Adrenal gland (tissue), 5 donors: ENCODE measurements around the gene PFAS.

Source experiments
- CTCF ChIP-seq, 6 experiments: fragments of 450-650 bp in 4 of 6; fragments of 200-600 bp in 2 of 6; sonication (generic) in 1 of 6; IDR thresholded peaks; 1 replicate in 5 of 6; 2 replicates in 1 of 6; pipeline versions ENCODE4 v1.5.1 to v1.8.0; 2016 to 2021; ENCODE audit warnings: antibody characterized with exemption in 6 of 6, mild to moderate bottlenecking in 2 of 6, moderate library complexity in 1 of 6
- POLR2A ChIP-seq, 2 donors: fragments of 450-650 bp; IDR thresholded peaks; one replicate each; pipeline ENCODE4 v1.6.1; 2017; ENCODE audit warnings: antibody characterized with exemption in 2 of 2, mild to moderate bottlenecking in 2 of 2, moderate library complexity in 1 of 2
- donor health status: DM: no; HTN: no; CAD: no.

- no peak for TF ChIP-seq CTCF (IDR thresholded peaks at IDR 0.05)
- no peak for TF ChIP-seq POLR2A (IDR thresholded peaks at IDR 0.05)
Observed at GRCh38 chr17:8290043-8290442, 41.0 kb downstream of the PFAS start.
